NCI-H510A treated with DMSO at 0.1 percent for 48 hours (cell line): ENCODE measurements around the gene SLC25A19.
A peak's percentile ranks its signal among the peaks of the same experiment; 100 is the strongest.

Source experiments
- DNase-seq: peaks from one replicate; lab custom pipeline; 2025; lab: John Stamatoyannopoulos, UW

Gene SLC25A19

GRCh38 chr17:75289115-75289831, at the start of gene SLC25A19:
TSS of gene SLC25A19 (minus strand) at chr17:75289433. CDS start at chr17:75286764, 2,669 bp downstream.
- DNase-seq: peak; percentile 98

- DNase-seq: no peak
Measured at GRCh38 chr17:75338335-75338734, 49.1 kb upstream of the SLC25A19 start.

- no peak for DNase-seq
Measured at GRCh38 chr17:75335315-75335714, 46.1 kb upstream of the SLC25A19 start.

- DNase-seq: no peak
Measured at GRCh38 chr17:75334723-75335122, 45.5 kb upstream of the SLC25A19 start.

- no peak for DNase-seq
Measured at GRCh38 chr17:75331671-75332070, 42.4 kb upstream of the SLC25A19 start.

- DNase-seq: no peak
Measured at GRCh38 chr17:75327757-75328156, 38.5 kb upstream of the SLC25A19 start.

- no peak for DNase-seq
Measured at GRCh38 chr17:75326226-75326848, 37.1 kb upstream of the SLC25A19 start.

GRCh38 chr17:75325827-75326225, 36.6 kb upstream of the SLC25A19 start:
- DNase-seq: no peak

- DNase-seq: no peak
Measured at GRCh38 chr17:75325348-75325747, 36.1 kb upstream of the SLC25A19 start.

GRCh38 chr17:75321506-75321905, 32.3 kb upstream of the SLC25A19 start:
- no peak for DNase-seq

- no peak for DNase-seq
Measured at GRCh38 chr17:75319904-75320691, 30.9 kb upstream of the SLC25A19 start.

- no peak for DNase-seq
Measured at GRCh38 chr17:75318615-75319222, 29.5 kb upstream of the SLC25A19 start.

- no peak for DNase-seq
Measured at GRCh38 chr17:75318211-75318610, 29.0 kb upstream of the SLC25A19 start.

- no peak for DNase-seq
Measured at GRCh38 chr17:75317671-75318070, 28.4 kb upstream of the SLC25A19 start.

GRCh38 chr17:75316253-75316652, 27.0 kb upstream of the SLC25A19 start:
- no peak for DNase-seq

GRCh38 chr17:75315541-75316243, 26.5 kb upstream of the SLC25A19 start:
- DNase-seq: no peak

GRCh38 chr17:75313941-75314551, 24.8 kb upstream of the SLC25A19 start:
- no peak for DNase-seq

- DNase-seq: no peak
Measured at GRCh38 chr17:75308732-75309629, 19.7 kb upstream of the SLC25A19 start.

GRCh38 chr17:75307957-75308731, 18.9 kb upstream of the SLC25A19 start:
- DNase-seq: no peak
